ENCODE results near the gene CPM. TPM values are rescaled to one million over a fixed set of nuclear protein-coding genes. Genes with fewer than 3 reads are reported as not detected.
"Not testable (repeated sequence)": the region's sequence is repeated elsewhere in the genome, so short reads cannot be mapped to it uniquely, and the experiment has no call there.

CPM gene
- total RNA-seq, 2 donors from 2014 or later: 20.4 to 42.7 TPM

- no peak for DNase-seq (ENCODE audit: low spot score)
- intact Hi-C loops (cut with DNase I): no loop called here
These were observed 111.4 kb downstream of the CPM start for GRCh38 chr12:68821357-68822188.

- intact Hi-C loops (cut with DNase I); DNase-seq (ENCODE audit: low spot score): not testable (repeated sequence)
These were observed 113.5 kb downstream of the CPM start for GRCh38 chr12:68819481-68819880.

- DNase-seq (ENCODE audit: low spot score): no peak
- intact Hi-C loops (cut with DNase I): no loop called here
These were observed 116.8 kb downstream of the CPM start for GRCh38 chr12:68815928-68816800.

- no peak for DNase-seq (ENCODE audit: low spot score)
- intact Hi-C loops (cut with DNase I): no loop called here
These were observed 117.6 kb downstream of the CPM start for GRCh38 chr12:68815232-68815927.

- no peak for DNase-seq (ENCODE audit: low spot score)
- intact Hi-C loops (cut with DNase I): no loop called here
These were observed 118.3 kb downstream of the CPM start for GRCh38 chr12:68814490-68815231.

- DNase-seq (ENCODE audit: low spot score): no peak
- intact Hi-C loops (cut with DNase I): no loop called here
These were observed 119.8 kb downstream of the CPM start for GRCh38 chr12:68813242-68813593.

- DNase-seq (ENCODE audit: low spot score): no peak
- intact Hi-C loops (cut with DNase I): no loop called here
These were observed 120.3 kb downstream of the CPM start for GRCh38 chr12:68812553-68813241.

- intact Hi-C loops (cut with DNase I); DNase-seq (ENCODE audit: low spot score): not testable (repeated sequence)
These were observed 121.4 kb downstream of the CPM start for GRCh38 chr12:68811573-68811972.

GRCh38 chr12:68810027-68810389 is 123.0 kb downstream of the CPM start:
- intact Hi-C loops (cut with DNase I); DNase-seq (ENCODE audit: low spot score): not testable (repeated sequence)

- DNase-seq (ENCODE audit: low spot score): no peak
- intact Hi-C loops (cut with DNase I): loop anchor here in 1 of 2 donors (5.0 kb wide), 1 partner anchor 62 kb away; the partner anchor contains the start of gene SLC35E3
These were observed 123.6 kb downstream of the CPM start for GRCh38 chr12:68809190-68810026.

GRCh38 chr12:68808388-68809189 is 124.4 kb downstream of the CPM start:
- intact Hi-C loops (cut with DNase I): loop anchor here in 1 of 2 donors (5.0 kb wide), 1 partner anchor 61 kb away; the partner anchor contains the start of gene SLC35E3
- DNase-seq (ENCODE audit: low spot score): peak; percentile 96

GRCh38 chr12:68807576-68808387 is 125.2 kb downstream of the CPM start, which contains the start of gene MDM2:
MDM2 (plus strand) TSS chr12:68808177; CDS start chr12:68808478, 301 bp downstream.
- peak; percentile 99 for DNase-seq (ENCODE audit: low spot score)
- intact Hi-C loops (cut with DNase I): loop anchor here in 1 of 2 donors (5.0 kb wide), 1 partner anchor 60 kb away; the partner anchor contains the start of gene SLC35E3

- intact Hi-C loops (cut with DNase I): loop anchor here in 1 of 2 donors (5.0 kb wide), 1 partner anchor 60 kb away; the partner anchor contains the start of gene SLC35E3
- DNase-seq (ENCODE audit: low spot score): not testable (repeated sequence)
These were observed 125.7 kb downstream of the CPM start for GRCh38 chr12:68807274-68807575.

- intact Hi-C loops (cut with DNase I): loop anchor here in 1 of 2 donors (5.0 kb wide), 1 partner anchor 59 kb away; the partner anchor contains the start of gene SLC35E3
- DNase-seq (ENCODE audit: low spot score): no peak
These were observed 126.3 kb downstream of the CPM start for GRCh38 chr12:68806488-68807237.

- intact Hi-C loops (cut with DNase I): loop anchor here in 1 of 2 donors (5.0 kb wide), 1 partner anchor 58 kb away; the partner anchor contains the start of gene SLC35E3
- no peak for DNase-seq (ENCODE audit: low spot score)
These were observed 127.3 kb downstream of the CPM start for GRCh38 chr12:68805592-68806120.
